HCT116 (cell line): Measurements from ENCODE around the gene ATG4B. TPM values are rescaled to one million over a fixed set of nuclear protein-coding genes. Genes with fewer than 3 reads are reported as not detected.

Experiments used
- ATAC-seq: fragments of 200-7000 bp; cut with Tn5 transposase; 2 replicates; pipeline ENCODE4 v1.9.1; 2020; ENCODE audit warnings: mild to moderate bottlenecking, moderate library complexity
- BruUV-seq: library from RNA; stranded (reverse); fragments of 400-500 nt; replicated peaks from 2 replicates; lab custom pipeline; 2021; lab: Mats Ljungman, UMichigan
- CTCF ChIA-PET: fragments of 300-600 bp; sonication (Branson Sonifier 250); formaldehyde crosslinking; loops from one replicate; lab custom pipeline; 2021; ENCODE audit warnings: antibody characterized with exemption; lab: Charles Lee
- POLR2A ChIA-PET: fragments of 300-600, 350-600 bp; sonication (Branson Sonifier 250); formaldehyde crosslinking; loops from one replicate; lab custom pipeline; 2021; ENCODE audit warnings: antibody characterized with exemption; lab: Charles Lee
- RAD21 ChIA-PET, 2 experiments: fragments of 300-600 bp; sonication (Branson Sonifier 250); formaldehyde crosslinking; loops; one replicate each; lab custom pipeline; 2023; ENCODE audit warnings: low total read pairs in 2 of 2; ENCODE audit not compliant: uncharacterized antibody in 2 of 2, unreplicated experiment in 2 of 2, low non-redundant PET in 1 of 2; lab: Charles Lee
- DNase-seq: peaks from one replicate; pipeline ENCODE4 v3.0.0-alpha.2; 2010; ENCODE audit warnings: low read depth, low spot score
- H2AFZ ChIP-seq: fragments of 200-600 bp; shearing (Covaris generic), sonication (generic); 2 replicates; pipeline ENCODE4 v1.6.1; 2017; ENCODE audit warnings: low read depth, mixed run types, mixed read lengths, antibody characterized with exemption, low read length; ENCODE audit not compliant: poor library complexity, severe bottlenecking
- H3K27ac ChIP-seq: 2 replicates; pipeline ENCODE4 v1.5.1; 2012; ENCODE audit warnings: low read depth, low read length
- H3K27me3 ChIP-seq: fragments of 200-600 bp; sonication (generic); 2 replicates; pipeline ENCODE4 v1.6.1; 2016; ENCODE audit warnings: mixed run types, low read length, mixed read lengths; ENCODE audit not compliant: insufficient read depth
- H3K36me3 ChIP-seq, 2 experiments: fragments of 200-500 bp in 1 of 2; fragments of 200-600 bp in 1 of 2; sonication (Bioruptor generic) in 1 of 2; sonication (generic) in 1 of 2; 2 replicates each; pipeline versions ENCODE4 v1.5.1 to v1.6.1; 2014 to 2016; ENCODE audit warnings: low read length in 2 of 2, inconsistent platforms in 1 of 2, mixed read lengths in 1 of 2, mixed run types in 1 of 2; ENCODE audit not compliant: insufficient read depth in 2 of 2, control insufficient read depth in 1 of 2
- H3K4me1 ChIP-seq, 2 experiments: fragments of 200-600 bp in 1 of 2; sonication (generic) in 1 of 2; 2 replicates each; pipeline versions ENCODE4 v1.5.1 to v1.6.1; 2012 to 2017; ENCODE audit warnings: low read length in 2 of 2, inconsistent platforms in 1 of 2, mild to moderate bottlenecking in 1 of 2, mixed read lengths in 1 of 2, mixed run types in 1 of 2, moderate library complexity in 1 of 2; ENCODE audit not compliant: insufficient read depth in 2 of 2, control insufficient read depth in 1 of 2
- H3K4me2 ChIP-seq: fragments of 200-600 bp; sonication (generic); 2 replicates; pipeline ENCODE4 v1.6.1; 2017; ENCODE audit warnings: mixed run types, low read length, mixed read lengths
- H3K4me3 ChIP-seq, 2 experiments: fragments of 200-600 bp in 1 of 2; sonication (generic) in 1 of 2; replicated peaks in 1 of 2; 2 replicates each; pipeline ENCODE4 v1.5.1; 2011 to 2016; ENCODE audit warnings: low read length in 2 of 2, control low read depth in 1 of 2, low read depth in 1 of 2, mild to moderate bottlenecking in 1 of 2, mixed read lengths in 1 of 2, mixed run types in 1 of 2
- H3K79me2 ChIP-seq: fragments of 200-600 bp; sonication (generic); 2 replicates; pipeline ENCODE4 v1.6.1; 2017; ENCODE audit warnings: mild to moderate bottlenecking, mixed run types, low read length, moderate library complexity, mixed read lengths; ENCODE audit not compliant: insufficient read depth
- H3K9ac ChIP-seq: fragments of 200-600 bp; sonication (generic); 2 replicates; pipeline ENCODE4 v1.6.1; 2016; ENCODE audit warnings: low read length, mixed read lengths
- H3K9me2 ChIP-seq: fragments of 200-600 bp; sonication (generic), shearing (Covaris generic); 2 replicates; pipeline ENCODE4 v1.6.1; 2017; ENCODE audit warnings: mixed run types, mild to moderate bottlenecking, moderate library complexity; ENCODE audit not compliant: insufficient read depth
- H3K9me3 ChIP-seq, 2 experiments: fragments of 200-500 bp in 1 of 2; fragments of 200-600 bp in 1 of 2; sonication (Bioruptor generic) in 1 of 2; sonication (generic) in 1 of 2; 2 replicates each; pipeline ENCODE4 v1.6.1; 2014 to 2017; ENCODE audit warnings: low read length in 2 of 2, mixed read lengths in 2 of 2, inconsistent platforms in 1 of 2, low read depth in 1 of 2, mild to moderate bottlenecking in 1 of 2, mixed run types in 1 of 2, moderate library complexity in 1 of 2; ENCODE audit not compliant: control insufficient read depth in 1 of 2, insufficient read depth in 1 of 2
- H4K20me1 ChIP-seq: fragments of 200-600 bp; sonication (generic), shearing (Covaris generic); 2 replicates; pipeline ENCODE4 v1.6.1; 2017; ENCODE audit warnings: mixed run types, mild to moderate bottlenecking, moderate library complexity; ENCODE audit not compliant: insufficient read depth
- CBX3 ChIP-seq: IDR thresholded peaks from 2 replicates; pipeline ENCODE4 v1.6.1; 2012; ENCODE audit warnings: low read depth
- CTCF ChIP-seq, 3 experiments: fragments of 200-600 bp in 1 of 3; sonication (generic) in 1 of 3; IDR thresholded peaks in 2 of 3; conservative IDR thresholded peaks in 1 of 3; 2 replicates each; pipeline ENCODE4 v1.5.1; 2012 to 2017; ENCODE audit warnings: low read depth in 2 of 3, low read length in 2 of 3, antibody characterized with exemption in 1 of 3, borderline replicate concordance in 1 of 3, control low read depth in 1 of 3, mild to moderate bottlenecking in 1 of 3, mixed read lengths in 1 of 3, mixed run types in 1 of 3, moderate library complexity in 1 of 3; ENCODE audit not compliant: insufficient read depth in 1 of 3
- EGR1 ChIP-seq: IDR thresholded peaks from 2 replicates; pipeline ENCODE4 v1.6.1; 2012; ENCODE audit warnings: low read depth
- EZH2phosphoT487 ChIP-seq: fragments of 200-600 bp; IDR thresholded peaks from 2 replicates; pipeline ENCODE4 v1.6.1; 2018; ENCODE audit warnings: antibody characterized with exemption, borderline replicate concordance
- POLR2A ChIP-seq: IDR thresholded peaks from 2 replicates; pipeline ENCODE4 v1.7.0; 2011; ENCODE audit warnings: borderline replicate concordance; ENCODE audit not compliant: insufficient read depth, insufficient read length; ENCODE audit errors: extremely low read depth
- POLR2AphosphoS5 ChIP-seq: IDR thresholded peaks from 2 replicates; pipeline ENCODE4 v1.6.1; 2011; ENCODE audit warnings: mild to moderate bottlenecking, low read depth, low read length, moderate library complexity
- SP1 ChIP-seq: IDR thresholded peaks from 2 replicates; pipeline ENCODE4 v1.6.1; 2012; ENCODE audit warnings: low read depth
- SRF ChIP-seq: IDR thresholded peaks from 2 replicates; pipeline ENCODE4 v1.6.1; 2012; ENCODE audit warnings: low read depth
- intact Hi-C: fragments of 100-400 bp; cut with micrococcal nuclease; formaldehyde crosslinking; loops from 2 replicates; pipeline ENCODE4 v1.10.0; 2022
- total RNA-seq: library from RNA; stranded (reverse); gene quantifications from one replicate; pipeline ENCODE4 v1.2.1, GENCODE V29; 2021; ENCODE audit not compliant: unreplicated experiment
- TF ChIP-seq, protein P1 (sequence below): IDR thresholded peaks from 2 replicates; pipeline ENCODE4 v1.6.1; 2012

The ATG4B gene
- total RNA-seq, 1 experiment from 2014 or later: 87.4 TPM

DNA sequence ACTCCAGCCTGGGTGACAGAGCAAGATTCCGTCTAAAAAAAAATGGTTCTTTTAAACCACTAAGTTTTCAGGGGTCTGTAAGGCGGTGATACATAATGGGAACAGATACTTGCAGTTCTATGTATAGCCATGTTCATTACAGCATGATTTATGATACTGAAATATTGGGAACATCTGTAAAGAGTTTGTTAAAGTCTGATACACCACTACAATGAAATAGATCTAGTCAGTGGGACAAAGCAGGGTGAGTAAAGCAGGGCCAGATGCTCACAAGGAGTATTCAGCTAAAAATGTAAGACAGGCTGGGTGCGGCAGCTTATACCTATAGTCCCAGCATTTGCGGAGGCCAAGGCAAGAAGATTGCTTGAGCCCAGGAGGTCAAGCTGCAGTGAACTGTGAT lies 58.2 kb downstream of the ATG4B start:
- no peak overlapping the region for H2AFZ ChIP-seq
- no peaks in the 10 kb centered on the region for H3K27me3 ChIP-seq
- H3K79me2 ChIP-seq: peaks cover 2% of the 10 kb centered on the region; the same call in 1 of the 2 replicates
- BruUV-seq: no TSS peak
- no peak overlapping the region for H3K4me2 ChIP-seq
- peaks cover 3 to 5% of the 10 kb centered on the region in 2 experiments; a peak in 1 of 4 replicates for H3K36me3 ChIP-seq
- DNase-seq (no peak), ATAC-seq (no peak)
- H3K9me3 ChIP-seq: no peaks in the 10 kb centered on the region
- H3K4me3 ChIP-seq: no peak overlapping the region
- no peak overlapping the region for H3K9ac ChIP-seq
- no peak overlapping the region for H3K27ac ChIP-seq
- no peaks in the 10 kb centered on the region for H3K9me2 ChIP-seq
- intact Hi-C loops: no loop called here
- no peaks in the 10 kb centered on the region for H4K20me1 ChIP-seq
- CTCF ChIA-PET: no interaction called here
- H3K4me1 ChIP-seq: peaks cover 15 to 23% of the 10 kb centered on the region in 2 experiments
- RAD21 ChIA-PET: no interaction called here
- POLR2A ChIA-PET: no interaction called here
- no peak for TF ChIP-seq EGR1
- no peak for TF ChIP-seq POLR2A
- TF ChIP-seq SRF: no peak
- TF ChIP-seq, protein P1, sequence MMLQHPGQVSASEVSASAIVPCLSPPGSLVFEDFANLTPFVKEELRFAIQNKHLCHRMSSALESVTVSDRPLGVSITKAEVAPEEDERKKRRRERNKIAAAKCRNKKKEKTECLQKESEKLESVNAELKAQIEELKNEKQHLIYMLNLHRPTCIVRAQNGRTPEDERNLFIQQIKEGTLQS: no peak
- TF ChIP-seq CTCF (IDR thresholded peaks at IDR 0.05 in 2 of 3, conservative IDR thresholded peaks at IDR 0.05 in 1 of 3; ENCODE audit: borderline replicate concordance in 1 of 3, insufficient read depth in 1 of 3, low read depth in 2 of 3, low read length in 2 of 3): no peak
- no peak for TF ChIP-seq SP1

DNA sequence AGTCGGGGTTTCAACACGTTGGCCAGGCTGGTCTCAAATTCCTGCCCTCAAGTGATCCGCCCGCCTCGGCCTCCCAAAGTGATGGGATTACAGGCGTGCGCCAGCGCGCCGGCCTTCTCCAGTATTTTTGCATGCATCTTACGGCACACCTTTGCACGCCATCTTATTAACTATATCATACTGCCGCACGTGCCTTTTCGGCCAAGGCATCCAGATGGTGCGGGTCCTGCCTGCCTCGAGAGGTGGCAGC lies 63.6 kb downstream of the ATG4B start:
- no peak for ATAC-seq
- no TSS peak for BruUV-seq
- Histone ChIP-seq H3K9me3 (peaks cover 5 to 6% of the 10 kb centered on the region in 2 experiments; a peak in 1 of 4 replicates), H3K27ac (peak overlapping the region; percentile 99), H3K36me3 (peaks cover 6 to 19% of the 10 kb centered on the region in 2 experiments; a peak in 3 of 4 replicates), H3K79me2 (peaks cover 28% of the 10 kb centered on the region), H3K4me1 (peaks cover 22 to 42% of the 10 kb centered on the region in 2 experiments), H3K9me2 (no peaks in the 10 kb centered on the region), H3K27me3 (no peaks in the 10 kb centered on the region), H3K9ac (peak overlapping the region; percentile 92), H3K4me3 (peak overlapping the region; percentile 62 to 67), H4K20me1 (no peaks in the 10 kb centered on the region), H2AFZ (no peak overlapping the region), H3K4me2 (peak overlapping the region; percentile 78)
- CTCF ChIA-PET: interaction anchor here (1.3 to 2.7 kb wide), 2 partner anchors 30 to 33 kb away, joined by 5 to 9 read pairs; partner anchors contain the start of gene D2HGDH
- POLR2A ChIA-PET: interaction anchor here (2.6 kb wide), 1 partner anchor 13 kb away, joined by 9 read pairs; no protein-coding TSS in a partner anchor
- TF ChIP-seq EZH2phosphoT487 (no peak), SP1 (peak; percentile 39; the same call in 1 of the 2 replicates), POLR2AphosphoS5 (no peak), CBX3 (peak; percentile 86; the same call in 1 of the 2 replicates), CTCF (IDR thresholded peaks at IDR 0.05 in 2 of 3, conservative IDR thresholded peaks at IDR 0.05 in 1 of 3; ENCODE audit: borderline replicate concordance in 1 of 3, insufficient read depth in 1 of 3, low read depth in 2 of 3, low read length in 2 of 3) (peak in 1 of 3 experiments; percentile 40; a peak in 2 of 6 replicates)
- RAD21 ChIA-PET: interaction anchor here in 1 of 2 experiments (1.1 kb wide), 1 partner anchor 33 kb away, joined by 6 read pairs; the partner anchor contains the start of gene D2HGDH
- no peak for DNase-seq
- intact Hi-C loops: loop anchor here (1.0 to 5.0 kb wide), 3 partner anchors 15 to 344 kb away; partner anchors contain the start of genes D2HGDH, DTYMK and FARP2
